Activated CD4-positive, alpha-beta T cell treated with anti-CD3 and anti-CD28 coated beads, Interleukin-2, amount 50 U/mL, for 16 hours (primary cell): ENCODE measurements around the gene NDUFB10.
"Not testable (repeated sequence)": the region's sequence is repeated elsewhere in the genome, so short reads cannot be mapped to it uniquely, and the experiment has no call there.

ENCODE experiments used
- DNase-seq: peaks from one replicate; pipeline ENCODE4 v3.0.0-alpha.2; 2020

The NDUFB10 gene

DNA sequence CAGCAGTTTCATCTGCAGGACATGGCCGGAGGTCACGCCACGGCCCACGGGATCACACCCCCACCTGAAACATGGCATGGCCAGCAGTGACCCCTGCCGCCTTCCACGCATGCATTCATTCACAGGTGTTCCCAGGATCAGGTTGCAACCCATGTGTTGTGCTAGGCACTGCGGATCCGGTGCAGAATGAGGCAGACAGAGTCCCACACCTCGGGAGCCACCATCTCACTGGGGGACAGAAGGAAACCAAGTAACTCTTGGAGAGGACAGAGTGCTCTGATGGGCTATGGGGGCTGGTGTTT, 12.0 kb upstream of the NDUFB10 start:
- no peak for DNase-seq

DNA sequence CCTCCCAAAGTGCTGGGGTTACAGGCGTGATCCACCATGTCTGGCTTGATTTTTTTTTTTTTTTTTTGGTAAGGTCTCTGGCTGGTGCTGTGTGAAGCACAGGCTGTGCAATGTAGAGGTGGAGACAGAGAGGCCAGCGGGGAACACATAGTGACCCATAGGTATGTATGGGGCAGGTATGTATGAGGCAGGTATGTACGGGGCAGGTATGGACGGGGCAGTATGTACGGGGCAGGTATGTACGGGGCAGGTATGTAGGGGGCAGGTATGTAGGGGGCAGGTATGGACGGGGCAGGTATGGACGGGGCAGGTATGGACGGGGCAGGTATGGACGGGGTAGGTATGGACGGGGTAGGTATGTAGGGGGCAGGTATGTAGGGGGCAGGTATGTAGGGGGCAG, 9.8 kb upstream of the NDUFB10 start:
- DNase-seq, result no peak

DNA sequence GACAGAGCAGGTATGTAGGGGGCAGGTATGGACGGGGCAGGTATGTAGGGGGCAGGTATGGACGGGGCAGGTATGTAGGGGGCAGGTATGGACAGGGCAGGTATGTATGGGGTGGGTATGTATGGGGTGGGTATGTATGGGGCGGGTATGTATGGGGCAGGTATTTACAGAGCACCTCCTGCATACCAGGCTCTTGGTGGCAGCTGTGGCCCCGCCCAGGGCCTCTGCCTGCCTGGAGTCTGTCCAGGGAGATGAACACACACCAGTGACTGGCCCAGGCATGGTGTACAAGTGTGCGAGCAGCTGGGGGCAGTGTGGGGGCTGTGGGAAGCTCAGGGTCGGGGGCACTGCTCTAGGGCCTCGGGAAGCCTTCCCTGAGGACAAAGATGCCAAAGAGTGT, 9.3 kb upstream of the NDUFB10 start:
- no peak for DNase-seq

DNA sequence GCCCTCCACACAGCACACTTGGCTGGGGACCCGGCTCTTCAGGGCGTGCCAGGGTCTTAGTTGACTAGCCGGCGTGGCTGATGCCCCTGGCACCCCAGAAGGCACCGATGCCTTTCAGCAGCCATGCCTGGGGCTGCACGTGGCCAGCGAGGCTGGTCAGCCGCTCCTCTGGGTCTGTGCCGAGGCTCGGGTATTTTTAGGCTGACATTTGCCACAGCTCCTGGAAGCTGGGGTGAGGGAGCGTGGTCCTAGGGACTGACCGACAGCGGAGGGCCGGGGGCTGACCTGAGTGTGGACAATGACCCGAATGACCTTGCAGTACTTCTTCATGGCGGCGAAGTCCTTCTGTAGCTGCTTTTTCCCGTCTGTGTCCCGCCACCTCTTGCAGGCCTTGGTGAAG, 8.8 kb upstream of the NDUFB10 start:
- no peak for DNase-seq

DNA sequence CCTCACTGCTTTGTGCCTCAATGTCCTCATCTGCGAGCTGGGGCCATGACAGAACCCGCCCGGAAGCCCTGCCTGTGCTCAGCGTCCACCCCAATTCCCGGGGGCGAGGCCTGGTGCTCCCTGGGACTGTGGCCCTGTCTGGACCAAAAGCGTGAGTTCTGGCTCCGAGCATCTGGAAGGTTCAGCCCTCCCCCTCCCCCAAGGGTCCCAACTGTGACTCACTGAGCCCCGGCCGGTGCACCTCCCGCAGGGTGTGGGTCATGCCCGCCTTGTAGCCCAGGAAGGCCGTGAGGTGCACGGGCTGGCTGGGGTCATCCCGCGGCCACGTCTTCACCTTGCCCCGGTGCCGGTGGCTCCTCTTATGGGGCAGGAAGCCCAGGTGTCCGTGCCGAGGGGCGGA, 5.6 kb upstream of the NDUFB10 start:
- no peak for DNase-seq

DNA sequence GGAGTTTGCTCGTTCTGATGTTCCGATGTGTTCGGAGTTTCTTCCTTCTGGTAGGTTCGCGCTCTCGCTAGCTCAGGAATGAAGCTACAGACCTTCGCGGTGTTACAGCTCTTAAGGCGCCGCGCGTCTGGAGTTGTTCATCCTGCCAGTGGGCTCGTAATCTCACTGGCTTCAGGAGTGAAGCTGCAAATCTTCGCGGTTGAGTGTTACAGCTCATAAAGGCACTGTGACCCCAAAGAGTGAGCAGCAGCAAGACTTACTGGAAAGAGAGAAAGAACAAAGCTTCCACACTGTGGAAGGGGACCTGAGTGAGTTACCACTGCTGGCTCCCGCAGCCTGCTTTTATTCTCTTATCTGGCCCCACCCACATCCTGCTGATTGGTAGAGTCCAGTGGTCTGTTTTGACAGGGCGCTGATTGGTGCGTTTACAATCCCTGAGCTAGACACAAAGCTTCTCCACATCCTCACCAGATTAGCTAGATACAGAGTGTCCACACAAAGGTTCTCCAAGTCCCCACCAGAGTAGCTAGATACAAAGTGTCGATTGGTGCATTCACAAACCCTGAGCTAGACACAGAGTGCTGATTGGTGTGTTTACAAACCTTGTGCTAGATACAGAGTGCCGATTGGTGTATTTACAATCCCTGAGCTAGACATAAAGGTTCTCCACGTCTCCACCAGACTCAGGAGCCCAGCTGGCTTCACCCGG, 1.8 kb upstream of the NDUFB10 start:
- DNase-seq, result not testable (repeated sequence)

DNA sequence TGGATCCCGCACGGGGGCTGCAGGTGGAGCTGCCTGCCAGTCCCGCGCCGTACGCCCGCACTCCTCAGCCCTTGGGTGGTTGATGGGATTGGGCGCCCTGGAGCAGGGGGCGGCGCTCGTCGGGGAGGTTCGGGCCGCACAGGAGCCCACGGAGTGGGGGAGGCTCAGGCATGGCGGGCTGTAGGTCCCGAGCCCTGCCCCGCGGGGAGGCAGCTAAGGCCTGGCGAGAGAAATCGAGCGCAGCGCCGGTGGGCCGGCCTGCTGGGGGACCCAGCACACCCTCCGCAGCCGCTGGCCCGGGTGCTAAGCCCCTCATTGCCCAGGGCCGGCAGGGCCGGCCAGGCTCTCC, 1.2 kb upstream of the NDUFB10 start:
- not testable (repeated sequence) for DNase-seq

DNA sequence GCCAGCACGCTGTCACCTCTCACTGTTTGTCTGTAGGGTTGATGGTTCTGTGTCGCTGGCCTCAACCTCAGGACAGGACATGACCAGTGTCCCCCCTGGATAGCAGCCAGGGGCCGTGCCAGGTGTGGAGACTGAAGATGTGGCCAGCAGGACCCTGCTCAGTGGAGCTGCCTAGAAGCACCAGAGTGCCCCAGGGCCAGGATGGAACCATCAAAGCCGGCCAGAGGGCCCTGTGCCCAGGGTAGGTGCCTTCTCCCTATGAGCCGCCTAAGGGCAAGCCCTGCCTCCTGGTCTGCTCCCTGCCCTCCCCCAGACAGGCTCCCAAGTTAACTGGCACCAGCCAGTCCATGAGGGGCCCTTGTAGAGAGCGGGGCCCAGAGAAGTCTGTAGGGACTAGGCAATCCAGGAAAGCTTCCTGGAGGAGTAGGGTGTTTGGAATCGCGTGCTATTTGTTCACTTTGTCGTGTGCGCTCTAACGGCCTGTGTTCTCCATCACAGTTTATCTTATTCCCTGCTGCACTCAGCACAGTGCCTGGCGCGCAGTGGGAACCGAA, 546 bp upstream of the NDUFB10 start:
- no peak for DNase-seq

DNA sequence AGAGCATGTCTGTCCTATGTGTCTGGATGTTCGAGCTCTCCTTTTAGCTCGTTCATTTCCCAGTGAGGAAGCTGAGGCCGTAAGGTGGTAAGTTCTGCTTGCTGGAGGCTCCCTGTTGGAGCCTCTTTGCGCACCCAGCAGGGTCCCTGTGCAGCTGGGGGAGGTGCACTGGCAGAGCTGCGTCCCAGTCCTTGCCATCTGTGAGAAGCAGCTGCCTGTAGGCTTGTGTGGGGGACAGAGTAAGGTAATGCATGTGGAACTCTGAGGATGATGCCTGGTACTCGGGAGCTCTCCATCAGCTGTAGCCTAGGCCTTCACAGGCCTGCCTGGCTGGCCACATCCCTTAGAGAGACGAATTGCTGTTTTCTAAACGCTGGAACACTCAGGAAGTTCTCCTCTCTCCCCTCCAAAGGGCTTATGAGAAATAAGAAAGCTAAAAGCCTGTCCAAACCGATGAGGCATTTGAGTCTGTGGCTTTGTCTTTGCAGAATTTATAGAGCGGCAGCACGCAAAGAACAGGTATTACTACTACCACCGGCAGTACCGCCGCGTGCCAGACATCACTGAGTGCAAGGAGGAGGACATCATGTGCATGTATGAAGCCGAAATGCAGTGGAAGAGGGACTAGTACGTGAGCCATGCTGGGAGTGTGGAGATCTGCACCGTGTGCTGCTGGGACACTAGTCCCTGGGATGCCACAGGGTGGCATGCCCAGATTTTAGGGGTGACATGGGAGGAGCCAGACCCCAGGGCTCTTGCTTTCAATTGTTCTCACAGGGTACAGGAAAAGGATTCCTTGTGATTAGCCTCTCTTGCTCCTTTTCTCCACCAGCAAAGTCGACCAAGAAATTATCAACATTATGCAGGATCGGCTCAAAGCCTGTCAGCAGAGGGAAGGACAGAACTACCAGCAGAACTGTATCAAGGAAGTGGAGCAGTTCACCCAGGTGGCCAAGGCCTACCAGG, 1.6 kb downstream of the NDUFB10 start:
- DNase-seq, result peak; percentile 74

DNA sequence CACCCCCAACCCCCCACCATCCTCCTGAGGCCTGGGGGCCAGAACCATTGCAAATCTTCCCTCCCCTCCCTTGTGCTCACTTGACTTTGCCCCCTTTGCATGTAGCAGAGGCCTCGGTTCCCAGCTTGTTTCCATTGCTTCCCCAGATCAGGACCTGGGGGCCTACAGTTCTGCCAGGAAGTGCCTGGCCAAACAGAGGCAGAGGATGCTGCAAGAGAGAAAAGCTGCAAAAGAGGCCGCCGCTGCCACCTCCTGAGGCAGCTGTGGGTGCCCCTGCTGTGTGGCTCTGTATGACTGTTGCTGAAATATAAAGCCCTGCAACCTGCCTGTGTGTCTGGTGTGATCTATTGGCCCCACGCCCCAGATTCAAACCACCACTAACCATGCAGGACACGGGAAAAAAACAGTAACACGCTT, 2.3 kb downstream of the NDUFB10 start:
- peak; percentile 61 for DNase-seq

DNA sequence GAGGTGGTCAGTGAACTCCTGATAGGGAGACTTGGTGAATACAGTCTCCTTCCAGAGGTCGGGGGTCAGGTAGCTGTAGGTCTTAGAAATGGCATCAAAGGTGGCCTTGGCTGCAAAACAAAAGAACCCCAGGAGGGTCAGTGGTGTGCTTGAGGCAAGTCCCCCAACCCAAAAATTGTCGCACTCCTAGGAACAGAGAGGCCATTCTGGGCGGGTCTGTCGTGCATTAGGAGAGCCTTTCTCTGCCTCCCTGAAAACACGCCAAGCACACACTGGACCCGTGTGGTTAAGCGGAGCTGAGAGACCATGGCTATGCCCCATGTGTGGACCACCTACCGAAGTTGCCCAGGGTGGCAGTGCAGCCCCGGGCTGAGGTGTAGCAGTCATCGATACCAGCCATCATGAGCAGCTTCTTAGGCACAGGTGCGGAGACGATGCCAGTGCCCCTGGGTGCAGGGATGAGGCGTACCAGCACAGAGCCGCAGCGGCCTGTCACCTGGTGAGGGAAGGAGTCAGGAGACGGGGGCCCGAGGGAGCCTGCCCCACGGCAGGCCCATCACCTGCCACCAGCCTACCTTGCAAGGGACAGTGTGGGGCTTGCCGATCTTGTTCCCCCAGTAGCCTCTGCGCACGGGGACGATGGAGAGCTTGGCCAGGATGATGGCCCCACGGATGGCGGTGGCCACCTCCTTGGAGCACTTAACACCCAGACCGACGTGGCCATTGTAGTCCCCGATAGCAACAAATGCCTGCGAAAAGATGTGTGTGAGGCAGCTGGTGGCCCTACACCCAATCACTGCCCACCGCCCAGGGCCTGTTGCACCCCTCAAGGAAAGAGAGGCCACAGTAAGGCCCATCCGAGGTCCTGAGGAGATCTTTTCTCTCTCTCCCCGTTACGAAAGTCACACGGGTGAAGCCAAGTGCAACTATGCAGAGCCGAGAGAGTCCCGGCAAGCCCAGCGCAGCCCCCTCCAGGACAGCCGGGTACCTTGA, 3.1 kb downstream of the NDUFB10 start:
- not testable (repeated sequence) for DNase-seq

DNA sequence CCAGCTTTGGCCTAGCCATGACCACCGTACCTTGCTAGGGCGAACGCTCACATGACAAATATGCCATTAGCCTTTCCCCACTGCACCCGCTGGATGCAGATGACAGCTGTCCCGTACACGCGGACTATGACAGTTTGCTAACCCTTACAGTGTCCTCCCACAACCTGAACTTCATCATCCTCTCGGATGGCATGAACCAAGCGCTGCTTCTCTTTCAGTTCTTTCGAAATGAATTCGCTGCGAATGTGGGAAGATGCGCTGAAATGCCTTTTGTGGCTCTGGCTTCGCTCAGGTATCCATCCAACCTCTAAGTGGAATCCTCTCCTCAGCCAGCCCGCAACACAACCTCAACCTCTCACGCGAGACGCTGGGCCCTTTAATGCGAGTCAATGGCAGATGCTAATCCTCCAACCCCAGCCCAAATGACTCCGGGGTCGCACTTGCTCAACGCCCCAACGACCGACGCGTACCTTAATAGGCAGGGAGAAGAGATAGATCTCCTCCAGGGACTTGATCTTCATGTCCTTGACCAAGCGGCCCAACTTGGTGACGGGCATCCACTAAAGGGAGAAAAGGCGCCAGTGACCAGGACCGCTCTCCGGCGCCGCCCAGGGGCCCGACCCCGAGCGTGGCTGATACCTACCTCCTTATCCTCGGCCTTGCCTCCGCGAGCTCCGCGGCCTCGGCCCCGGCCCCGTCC, 4.6 kb downstream of the NDUFB10 start:
- DNase-seq, result peak; percentile 54

DNA sequence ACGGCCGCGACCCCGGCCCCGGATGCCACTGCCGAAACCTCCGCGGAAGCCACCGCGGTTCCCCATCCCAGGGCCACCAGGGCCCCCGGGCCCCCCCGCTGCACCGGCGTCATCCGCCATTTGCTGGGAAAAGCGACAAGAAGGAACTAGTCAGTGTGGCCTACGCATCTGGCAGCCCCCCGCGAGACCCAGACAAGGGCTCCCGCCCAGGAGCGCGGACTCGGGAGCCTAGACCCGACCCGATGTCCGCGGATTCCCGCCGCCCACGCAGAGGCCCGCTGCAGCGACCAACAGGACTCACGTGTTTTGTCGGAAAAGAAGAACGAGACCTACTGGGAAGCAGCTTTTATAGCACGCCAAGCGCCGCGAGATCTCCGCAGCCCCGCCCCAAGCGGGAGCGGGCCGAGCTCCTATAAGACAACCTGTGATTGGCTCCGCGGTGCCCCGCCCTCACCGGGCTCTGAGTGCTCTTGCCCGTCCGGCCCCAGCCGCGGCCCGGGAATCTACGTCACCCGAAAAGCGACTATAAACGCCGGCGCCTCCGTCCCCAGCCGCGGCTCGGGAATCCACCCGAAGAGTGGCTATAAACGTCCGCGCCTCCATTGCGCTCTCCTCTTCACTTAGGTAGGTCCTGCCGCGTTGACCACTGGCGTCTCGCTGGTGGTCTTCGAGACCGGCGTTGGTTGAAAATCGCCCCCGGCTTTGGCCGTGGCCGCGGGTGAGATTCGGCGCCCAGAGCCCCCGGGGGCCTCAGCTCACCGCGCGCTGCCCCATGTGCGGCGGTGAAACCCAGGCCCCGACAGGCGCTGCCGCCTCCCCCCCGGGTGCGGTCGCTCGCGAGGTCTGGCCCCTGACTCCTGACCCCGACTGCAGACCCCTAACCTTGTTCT, 5.4 kb downstream of the NDUFB10 start, which contains the start of gene RPS2:
RPS2 (minus strand) TSS at position 321 of the 890 bp plus-strand sequence; CDS start at position 120, 201 bp downstream.
- DNase-seq, result peak; percentile 99

DNA sequence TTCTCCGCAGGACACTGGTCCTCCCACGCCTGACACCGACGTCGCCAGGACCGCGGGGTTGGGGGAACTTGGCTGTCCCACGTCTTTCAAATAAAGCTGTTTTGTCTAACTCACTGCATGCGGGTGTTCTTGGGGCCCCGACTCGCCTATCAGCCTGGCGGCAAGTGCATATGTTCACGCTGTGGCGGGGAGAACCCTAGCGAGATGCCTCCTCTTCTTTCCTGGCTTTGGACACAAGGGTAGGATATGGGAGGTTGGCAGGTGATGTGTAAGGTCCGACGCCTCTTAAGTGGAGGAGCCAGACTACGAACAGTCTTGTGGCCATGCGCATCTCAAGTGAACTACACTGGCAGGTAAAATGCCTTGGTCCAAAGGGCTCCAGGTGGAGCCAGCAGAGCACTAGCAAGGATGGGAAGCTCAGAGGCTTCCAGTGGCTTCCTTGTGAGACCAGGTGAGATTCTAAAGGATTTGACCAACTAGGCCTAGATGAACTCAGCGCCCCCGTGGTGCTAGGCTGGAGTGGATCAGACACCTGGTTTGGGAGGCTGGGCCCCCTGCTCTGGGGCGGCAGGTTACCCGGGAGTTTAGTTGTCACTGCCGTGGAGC, 6.2 kb downstream of the NDUFB10 start:
- peak; percentile 24 for DNase-seq

DNA sequence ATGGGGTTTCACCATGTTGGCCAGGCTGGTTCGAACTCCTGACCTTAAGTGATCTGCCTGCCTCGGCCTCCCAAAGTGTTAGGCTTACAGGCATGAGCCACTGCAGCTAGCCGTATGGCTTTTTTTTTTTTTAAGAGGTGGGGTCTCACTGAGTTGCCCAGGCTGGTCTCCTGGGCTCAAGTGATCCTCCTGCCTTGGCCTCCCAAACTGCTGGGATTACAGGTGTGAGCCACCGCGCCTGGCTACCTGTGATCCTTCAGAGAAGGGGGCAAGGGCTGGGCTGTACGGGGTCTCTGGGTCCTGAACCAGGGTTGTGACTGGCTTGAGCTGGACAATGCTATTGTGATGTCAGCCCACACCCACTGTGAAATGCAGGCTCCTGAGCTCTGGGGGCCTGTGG, 7.1 kb downstream of the NDUFB10 start, which contains the start of gene RNF151:
RNF151 (plus strand) TSS at position 397 of the 400 bp plus-strand sequence. CDS start 26 bp downstream, outside the sequence.
- DNase-seq, result no peak

DNA sequence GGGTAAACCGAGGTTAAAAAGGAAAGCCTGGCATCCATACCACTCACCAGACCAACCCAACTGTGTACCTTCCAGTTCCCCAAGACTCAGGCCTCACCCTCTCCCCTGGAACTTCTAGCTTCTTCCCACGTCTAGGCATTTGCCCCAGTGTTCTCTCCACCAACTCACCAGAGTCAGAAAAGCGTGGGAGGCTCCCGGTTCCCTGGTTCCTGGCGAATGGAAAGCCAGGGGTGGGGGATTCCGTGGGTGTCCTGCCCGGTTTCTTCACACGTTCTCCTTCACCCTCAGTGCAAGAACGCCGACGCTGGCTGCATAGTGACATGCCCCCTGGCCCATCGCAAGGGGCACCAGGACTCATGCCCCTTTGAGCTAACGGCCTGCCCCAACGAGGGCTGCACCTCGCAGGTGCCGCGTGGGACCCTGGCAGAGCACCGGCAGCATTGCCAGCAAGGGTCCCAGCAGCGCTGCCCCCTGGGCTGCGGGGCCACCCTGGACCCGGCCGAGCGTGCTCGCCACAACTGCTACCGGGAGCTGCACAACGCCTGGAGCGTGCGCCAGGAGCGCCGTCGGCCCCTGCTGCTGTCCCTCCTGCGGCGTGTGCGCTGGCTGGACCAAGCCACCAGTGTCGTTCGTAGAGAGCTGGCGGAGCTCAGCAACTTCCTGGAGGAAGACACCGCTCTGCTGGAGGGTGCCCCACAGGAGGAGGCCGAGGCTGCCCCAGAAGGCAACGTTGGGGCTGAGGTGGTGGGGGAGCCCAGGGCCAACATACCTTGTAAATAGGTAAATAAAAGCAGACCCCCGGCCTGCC, 9.0 kb downstream of the NDUFB10 start:
- no peak for DNase-seq

DNA sequence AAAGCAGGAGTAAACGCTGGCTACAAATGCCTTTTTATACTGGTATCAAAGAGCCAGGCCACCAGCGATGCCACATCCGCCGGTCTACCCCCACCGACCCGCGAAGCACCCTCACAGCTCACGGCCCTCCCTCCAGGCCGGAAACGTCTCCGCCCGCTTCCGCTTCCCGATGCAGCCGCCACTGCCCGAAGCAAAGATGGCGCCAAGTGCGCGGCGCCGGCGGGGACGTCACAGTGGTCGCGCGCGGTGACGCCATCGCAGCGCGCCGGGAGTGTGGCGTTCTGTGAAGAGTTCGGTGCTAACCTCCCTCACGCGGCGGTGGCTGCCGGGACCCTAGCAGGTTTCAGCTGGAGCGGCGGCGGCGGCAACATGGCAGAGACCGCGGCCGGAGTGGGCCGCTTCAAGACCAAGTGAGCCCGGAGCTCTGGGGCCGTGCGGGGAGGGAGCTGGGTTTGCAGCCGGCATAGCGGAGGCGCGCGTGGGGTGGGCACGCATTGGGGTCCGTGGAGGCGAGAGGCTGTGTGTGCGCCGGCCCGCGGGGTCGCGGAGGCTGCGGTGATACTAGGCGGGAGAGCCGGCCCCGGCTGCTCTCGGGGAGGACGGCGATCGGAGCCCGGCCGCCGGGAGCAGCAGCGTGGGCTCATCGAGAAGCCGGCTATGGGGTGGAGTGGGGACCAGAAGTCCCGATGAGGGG, 12.6 kb downstream of the NDUFB10 start, which contains the start of gene TBL3:
TBL3 (plus strand) TSS at position 258 of the 694 bp plus-strand sequence; CDS start at position 370, 112 bp downstream.
- peak; percentile 98 for DNase-seq

DNA sequence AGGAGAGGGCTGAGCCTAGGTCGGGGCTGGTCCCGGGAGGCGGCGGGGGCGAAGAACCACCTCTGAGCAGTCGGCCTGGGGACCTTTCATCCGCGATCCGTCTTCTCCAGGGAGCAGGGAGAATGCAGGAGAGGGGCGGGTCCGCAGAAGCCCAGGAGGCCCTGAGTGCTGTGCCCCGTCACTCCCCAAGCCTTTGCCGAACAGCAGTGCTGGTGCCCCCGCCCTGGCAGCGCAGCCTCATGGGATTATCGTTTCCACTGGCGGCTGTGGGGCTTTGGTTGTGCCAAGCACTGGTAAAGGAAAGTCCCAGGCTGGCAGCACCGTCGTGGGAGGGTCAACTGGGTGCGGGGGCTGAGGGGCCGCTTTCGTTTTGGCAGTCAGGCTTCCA, 13.1 kb downstream of the NDUFB10 start:
- DNase-seq, result no peak
